CD4-positive, alpha-beta T cell treated with Interleukin-21 for 1 hour (primary cell): ENCODE measurements around the gene WDR82.

Experiments used
- DNase-seq: peaks from one replicate; pipeline ENCODE4 v3.0.0-alpha.2; 2020

WDR82 gene

DNA sequence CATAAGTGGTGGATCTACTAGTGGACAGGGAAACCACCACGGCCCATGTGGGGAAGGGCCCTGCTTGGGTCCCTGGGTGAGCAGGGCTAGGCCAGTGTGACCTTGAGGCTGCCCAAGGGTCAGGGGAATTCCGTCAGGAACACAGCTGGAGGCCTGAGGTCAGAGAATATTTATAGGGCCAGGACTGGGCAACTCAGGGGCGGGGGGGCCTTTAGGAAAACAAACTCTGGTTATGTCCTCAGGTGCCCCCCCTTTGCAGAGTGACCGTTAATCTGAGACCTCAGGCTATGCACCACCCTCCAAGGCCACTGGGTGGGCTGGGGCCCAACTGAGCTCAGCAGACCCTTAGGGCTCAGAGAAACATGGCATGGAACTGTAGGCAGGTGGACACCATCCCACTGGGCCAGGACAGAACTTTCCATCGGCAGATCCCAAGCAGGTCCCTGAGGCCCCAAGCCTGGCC, 42.0 kb downstream of the WDR82 start:
- no peak for DNase-seq

GRCh38 chr3:52234516-52235447, 43.7 kb downstream of the WDR82 start:
- DNase-seq, result no peak

GRCh38 chr3:52233968-52234367, 44.5 kb downstream of the WDR82 start:
- no peak for DNase-seq

GRCh38 chr3:52233108-52233591, 45.3 kb downstream of the WDR82 start:
- no peak for DNase-seq

- peak; percentile 46 for DNase-seq
Observed at GRCh38 chr3:52232279-52233107, 46.0 kb downstream of the WDR82 start.

DNA sequence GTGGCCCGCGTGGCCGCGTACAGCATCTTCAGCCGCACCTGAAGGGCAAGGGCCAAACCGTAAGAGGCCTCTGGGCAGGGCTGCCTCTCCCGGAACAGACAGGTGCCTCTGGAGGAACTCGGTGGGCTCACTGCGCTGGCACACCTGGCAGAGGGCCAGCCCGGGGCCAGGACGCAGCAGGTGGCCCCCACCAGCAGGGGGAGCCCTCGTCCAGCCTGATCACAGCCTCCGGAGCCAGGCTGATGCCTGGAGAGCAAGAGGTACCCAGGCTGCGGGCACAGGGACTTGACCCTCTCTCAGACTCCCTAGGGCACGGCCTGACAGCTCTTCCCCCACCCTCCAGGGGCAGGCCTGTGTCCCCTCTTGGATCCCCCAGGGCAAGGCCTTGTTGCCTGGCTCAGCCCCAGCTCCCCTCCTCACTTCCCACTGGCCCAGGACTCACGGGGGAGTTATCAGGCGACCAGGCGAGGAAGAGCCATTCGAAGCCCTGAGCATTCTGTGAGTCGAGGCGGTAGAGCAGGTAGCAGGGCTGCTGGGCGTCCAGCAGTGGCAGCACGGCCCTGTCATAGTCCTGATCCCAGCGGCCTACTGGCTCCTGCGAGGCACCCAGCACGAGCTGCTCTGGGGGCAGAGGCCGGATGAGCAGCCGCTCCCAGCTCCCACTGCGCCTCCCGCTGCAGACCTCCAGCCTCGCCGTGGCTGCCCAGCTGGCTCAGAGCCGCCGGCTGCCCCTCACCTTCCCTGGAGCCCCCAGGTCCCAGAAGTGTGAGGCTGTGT, 46.8 kb downstream of the WDR82 start:
- peak; percentile 87 for DNase-seq

DNA sequence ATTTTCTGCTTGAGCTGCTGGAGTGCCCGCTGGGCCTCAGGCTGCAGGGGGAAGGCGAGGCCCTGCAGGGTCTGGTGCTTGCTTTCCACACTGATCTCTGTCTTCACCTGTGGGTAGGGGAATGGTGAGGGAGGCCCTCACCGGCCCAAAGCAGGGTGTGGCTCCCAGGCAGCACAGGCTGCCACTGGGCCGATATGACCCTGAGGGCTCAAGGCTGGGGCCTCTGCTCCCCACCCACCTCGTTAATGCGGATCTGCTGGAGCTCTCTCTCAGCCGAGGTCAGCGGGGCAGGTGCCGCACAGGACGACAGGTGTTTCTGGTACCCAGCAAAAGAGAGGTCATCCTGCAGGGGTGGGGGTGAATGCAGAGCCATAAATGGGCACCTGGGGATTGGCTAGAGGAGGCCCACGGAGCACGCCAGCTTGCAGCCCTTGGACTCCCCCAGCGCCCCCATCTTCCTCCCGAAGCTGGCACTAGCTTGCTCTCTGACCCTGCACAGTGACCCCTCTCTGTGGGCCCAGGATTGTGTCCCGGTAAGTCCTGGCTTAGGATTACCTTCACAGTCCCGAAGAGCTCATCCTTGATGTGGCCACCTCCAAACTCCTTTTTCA, 47.5 kb downstream of the WDR82 start:
- DNase-seq, result no peak

GRCh38 chr3:52230461-52230860, 48.0 kb downstream of the WDR82 start:
- DNase-seq, result no peak

GRCh38 chr3:52229656-52230055, 48.8 kb downstream of the WDR82 start:
- DNase-seq, result no peak

DNA sequence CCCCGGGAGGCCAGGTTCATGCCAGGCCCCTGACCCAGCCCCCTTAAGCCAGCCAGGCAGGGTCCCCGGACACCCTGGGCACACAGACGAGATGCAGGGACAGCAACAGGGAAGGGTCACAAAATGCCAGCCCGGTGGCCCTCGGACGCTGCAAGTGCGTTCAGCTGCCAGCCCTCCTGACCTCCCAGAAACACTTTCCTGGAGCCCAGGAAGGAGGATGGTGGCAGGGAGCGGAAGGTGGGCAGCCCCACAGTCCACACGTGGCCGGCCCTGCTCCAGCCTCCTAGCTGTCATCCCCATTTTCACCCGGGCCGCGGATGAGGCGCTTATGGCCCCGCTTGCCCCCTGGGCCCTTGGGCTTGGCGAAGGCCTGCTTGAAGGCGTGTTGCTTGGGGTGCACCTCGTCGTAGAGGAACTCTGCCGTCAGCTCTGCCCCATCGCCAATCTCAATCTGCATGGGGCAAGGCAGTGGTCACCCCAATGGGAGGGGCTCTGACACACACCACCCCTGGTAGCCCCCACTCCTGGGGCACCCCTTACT, 49.6 kb downstream of the WDR82 start:
- DNase-seq, result no peak

- DNase-seq, result no peak
Observed at GRCh38 chr3:52228266-52228665, 50.2 kb downstream of the WDR82 start.

DNA sequence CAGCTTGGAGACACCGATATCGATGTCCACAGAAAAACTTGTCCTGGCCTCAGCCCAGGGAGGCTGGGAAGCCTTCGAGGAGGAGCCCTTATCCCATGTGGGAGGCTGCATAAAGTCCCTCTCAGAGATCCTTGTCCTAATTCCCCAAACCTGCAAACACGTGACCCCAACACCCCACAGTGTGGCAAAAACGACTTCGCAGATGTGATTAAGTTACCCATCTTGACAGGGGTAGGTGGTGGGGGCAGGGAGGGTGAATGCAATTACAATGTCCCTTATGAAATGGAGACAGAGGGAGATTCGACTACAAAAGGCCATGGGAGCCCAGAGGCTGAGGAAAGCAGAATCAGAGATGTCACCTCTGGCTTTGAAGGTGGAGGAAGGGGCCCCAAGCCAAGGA, 50.7 kb downstream of the WDR82 start:
- DNase-seq, result no peak

- DNase-seq, result no peak
Observed at GRCh38 chr3:52227117-52227516, 51.3 kb downstream of the WDR82 start.

- DNase-seq, result no peak
Observed at GRCh38 chr3:52226229-52226817, 52.1 kb downstream of the WDR82 start.

- DNase-seq, result no peak
Observed at GRCh38 chr3:52225452-52226228, 52.8 kb downstream of the WDR82 start, which contains the start of gene TLR9. Gene TLR9 (minus strand): TSS chr3:52225645. CDS start chr3:52225529, 116 bp downstream.

DNA sequence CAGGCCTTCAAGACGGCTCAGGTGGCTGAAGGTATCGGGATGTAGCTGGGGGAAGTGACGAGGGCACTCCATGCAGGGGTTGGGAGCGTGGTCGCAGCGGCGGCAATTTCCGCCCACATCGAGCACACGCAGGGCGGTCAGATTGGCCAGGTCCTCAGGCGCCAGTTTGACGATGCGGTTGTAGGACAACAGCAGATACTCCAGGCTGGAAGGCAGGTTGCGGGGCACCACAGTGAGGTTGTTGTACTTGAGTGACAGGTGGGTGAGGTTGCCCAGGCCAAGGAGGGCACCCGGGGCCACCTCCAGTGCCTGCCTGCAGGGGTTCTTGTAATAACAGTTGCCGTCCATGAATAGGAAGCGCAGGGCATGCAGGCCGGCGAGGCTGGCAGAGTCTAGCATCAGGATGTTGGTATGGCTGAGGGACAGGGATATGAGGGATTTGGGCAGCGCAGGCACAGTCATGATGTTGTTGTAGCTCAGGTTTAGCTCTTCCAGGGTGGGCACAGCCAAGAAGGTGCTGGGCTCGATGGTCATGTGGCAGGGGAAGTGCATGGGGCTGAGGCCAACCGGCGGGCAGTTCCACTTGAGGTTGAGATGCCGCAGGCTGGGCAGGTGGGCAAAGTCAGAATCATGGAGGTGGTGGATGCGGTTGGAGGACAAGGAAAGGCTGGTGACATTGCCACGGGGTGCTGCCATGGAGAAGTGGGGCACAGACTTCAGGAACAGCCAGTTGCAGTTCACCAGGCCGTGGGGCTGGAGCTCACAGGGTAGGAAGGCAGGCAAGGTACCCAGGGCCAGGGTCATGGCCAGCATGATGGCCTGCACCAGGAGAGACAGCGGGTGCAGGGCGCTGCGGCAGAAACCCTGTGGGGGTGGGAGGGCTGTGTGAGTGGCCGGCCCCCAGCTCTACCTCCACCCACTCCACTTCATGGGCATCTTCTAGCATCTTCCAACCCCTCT, 54.7 kb downstream of the WDR82 start:
- DNase-seq, result no peak

DNA sequence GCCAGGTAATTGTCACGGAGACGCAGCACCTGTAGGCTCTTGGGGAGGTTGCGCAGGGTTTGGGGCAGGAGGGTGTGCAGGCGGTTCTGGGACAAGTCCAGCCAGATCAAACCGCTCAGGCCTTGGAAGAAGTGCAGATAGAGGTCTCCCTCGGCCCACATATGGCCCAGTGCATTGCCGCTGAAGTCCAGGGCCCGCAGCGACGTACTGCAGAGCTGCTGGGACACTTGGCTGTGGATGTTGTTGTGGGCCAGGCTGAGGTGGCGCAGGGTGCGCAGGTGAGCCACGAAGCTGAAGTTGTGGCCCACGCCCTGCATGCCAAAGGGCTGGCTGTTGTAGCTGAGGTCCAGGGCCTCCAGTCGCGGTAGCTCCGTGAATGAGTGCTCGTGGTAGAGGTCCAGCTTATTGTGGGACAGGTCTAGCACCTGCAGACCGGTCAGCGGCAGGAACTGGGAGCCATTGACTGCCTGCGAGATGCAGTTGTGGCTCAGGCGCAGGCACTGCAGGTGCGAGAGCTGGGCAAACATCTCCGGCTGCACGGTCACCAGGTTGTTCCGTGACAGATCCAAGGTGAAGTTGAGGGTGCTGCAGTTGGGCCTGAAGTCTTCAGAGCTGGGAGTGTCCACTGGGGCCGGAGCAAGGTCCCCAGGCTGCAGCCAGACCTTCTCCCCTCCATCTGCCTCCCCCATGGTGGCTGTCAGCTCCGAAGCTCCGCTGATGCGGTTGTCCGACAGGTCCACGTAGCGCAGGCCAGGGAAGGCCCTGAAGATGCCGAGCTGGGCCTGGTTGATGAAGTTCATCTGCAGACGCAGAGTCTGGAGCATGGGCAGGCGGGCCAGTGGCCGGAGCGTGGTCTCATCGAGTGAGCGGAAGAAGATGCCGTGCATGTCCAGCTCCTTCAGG, 55.9 kb downstream of the WDR82 start:
- DNase-seq, result no peak

DNA sequence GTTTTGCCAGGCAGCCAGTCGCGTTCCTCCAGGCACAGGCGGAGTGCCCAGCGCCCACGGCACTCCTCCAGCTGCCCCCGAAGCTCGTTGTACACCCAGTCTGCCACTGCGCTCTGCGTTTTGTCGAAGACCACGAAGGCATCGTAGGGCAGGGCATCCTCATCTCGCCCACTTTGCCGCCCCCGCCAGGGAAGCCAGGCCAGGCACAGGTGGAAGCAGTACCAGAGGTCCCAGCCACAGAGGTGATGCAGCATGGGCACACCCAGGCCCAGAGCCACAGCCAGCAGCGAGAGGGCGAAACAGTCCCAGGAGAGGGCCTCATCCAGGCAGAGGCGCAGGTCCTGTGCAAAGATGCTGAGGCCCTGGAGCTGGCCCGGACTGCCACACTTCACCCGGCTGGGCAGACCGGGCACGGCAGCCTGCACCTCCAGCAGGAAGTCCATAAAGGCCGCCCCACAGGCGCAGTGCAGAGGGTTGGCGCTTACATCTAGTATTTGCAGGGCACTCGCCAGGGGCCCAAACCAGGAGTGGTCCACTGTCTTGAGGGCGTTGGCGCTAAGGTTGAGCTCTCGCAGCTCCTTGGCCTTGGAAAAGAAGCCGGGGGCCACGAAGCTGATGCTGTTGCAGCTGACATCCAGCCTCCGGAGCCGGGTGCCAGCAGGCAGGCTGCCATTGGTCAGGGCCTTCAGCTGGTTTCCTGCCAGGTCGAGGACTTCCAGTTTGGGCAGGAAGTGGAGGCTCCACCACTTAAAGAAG, 56.7 kb downstream of the WDR82 start:
- DNase-seq, result peak; percentile 77
